T-helper 2 cell (primary cell): ENCODE measurements around the gene DMAP1.
A peak's percentile ranks its signal among the peaks of the same experiment; 100 is the strongest.
"Not testable (repeated sequence)": the region's sequence is repeated elsewhere in the genome, so short reads cannot be mapped to it uniquely, and the experiment has no call there.

Source experiments
- DNase-seq, 5 experiments: peaks; one replicate each; pipeline versions ENCODE4 v3.0.0 to v3.0.0-alpha.2; 2012 to 2022
- total RNA-seq, 2 donors: gene quantifications; one replicate each; lab custom pipeline; 2026; lab: John Stamatoyannopoulos, UW

The DMAP1 gene
- total RNA-seq = 54.2 to 55.3 reads per million in 2 donors

GRCh38 chr1:44213222-44214112 lies at the start of gene DMAP1:
DMAP1 (plus strand) TSS chr1:44213471; CDS start chr1:44213754, 283 bp downstream.
- peak; percentile 63 to 89 (median 74) for DNase-seq

GRCh38 chr1:44168520-44169098 lies 44.7 kb upstream of the DMAP1 start:
- DNase-seq = peak in 1 of 5 experiments; percentile 49

- no peak for DNase-seq
Measured at GRCh38 chr1:44170281-44170823, 42.9 kb upstream of the DMAP1 start.

GRCh38 chr1:44174630-44175029 lies 38.6 kb upstream of the DMAP1 start:
- DNase-seq = no peak

GRCh38 chr1:44200336-44200735 lies 12.9 kb upstream of the DMAP1 start:
- DNase-seq = no peak

- not testable (repeated sequence) for DNase-seq
Measured at GRCh38 chr1:44206545-44206944, 6.7 kb upstream of the DMAP1 start.

- no peak for DNase-seq
Measured at GRCh38 chr1:44208226-44208625, 5.0 kb upstream of the DMAP1 start.

- no peak for DNase-seq
Measured at GRCh38 chr1:44210595-44210994, 2.7 kb upstream of the DMAP1 start.

- DNase-seq = peak in 3 of 5 experiments; percentile 19 to 74 (median 22)
Measured at GRCh38 chr1:44212355-44213221, 683 bp upstream of the DMAP1 start.

GRCh38 chr1:44217809-44218410 lies 4.6 kb downstream of the DMAP1 start:
- peak in 4 of 5 experiments; percentile 26 to 66 (median 59) for DNase-seq

- no peak for DNase-seq
Measured at GRCh38 chr1:44218503-44219300, 5.4 kb downstream of the DMAP1 start.

GRCh38 chr1:44219301-44219626 lies 6.0 kb downstream of the DMAP1 start:
- DNase-seq = no peak

- DNase-seq = no peak
Measured at GRCh38 chr1:44220001-44220751, 6.9 kb downstream of the DMAP1 start.

GRCh38 chr1:44220755-44221154 lies 7.5 kb downstream of the DMAP1 start:
- DNase-seq = no peak

GRCh38 chr1:44221769-44222168 lies 8.5 kb downstream of the DMAP1 start:
- DNase-seq = no peak

GRCh38 chr1:44222397-44223186 lies 9.3 kb downstream of the DMAP1 start:
- DNase-seq = no peak

- no peak for DNase-seq
Measured at GRCh38 chr1:44223187-44223610, 9.9 kb downstream of the DMAP1 start.

- no peak for DNase-seq
Measured at GRCh38 chr1:44225761-44226160, 12.5 kb downstream of the DMAP1 start.

- no peak for DNase-seq
Measured at GRCh38 chr1:44227211-44227610, 13.9 kb downstream of the DMAP1 start.

- DNase-seq = no peak
Measured at GRCh38 chr1:44228218-44228617, 14.9 kb downstream of the DMAP1 start.
